GM21390 (cell line): ENCODE measurements around the gene SHB.
A peak's percentile ranks its signal among the peaks of the same experiment; 100 is the strongest.
"Not testable (repeated sequence)": the region's sequence is repeated elsewhere in the genome, so short reads cannot be mapped to it uniquely, and the experiment has no call there.

ENCODE experiments used
- ATAC-seq: cut with Tn5 transposase; IDR thresholded peaks from one replicate; pipeline ENCODE4 v1.9.1; 2021; ENCODE audit not compliant: unreplicated experiment

The SHB gene

GRCh38 chr9:37921546-37922300 is 147.3 kb downstream of the SHB start:
- no peak for ATAC-seq

GRCh38 chr9:37921168-37921510 is 147.9 kb downstream of the SHB start:
- no peak for ATAC-seq

- ATAC-seq = no peak
These were observed 148.4 kb downstream of the SHB start for GRCh38 chr9:37920471-37921167.

- ATAC-seq = no peak
These were observed 149.1 kb downstream of the SHB start for GRCh38 chr9:37919956-37920335.

GRCh38 chr9:37919246-37919955 is 149.6 kb downstream of the SHB start:
- ATAC-seq = no peak

- no peak for ATAC-seq
These were observed 150.3 kb downstream of the SHB start for GRCh38 chr9:37918665-37919170.

- no peak for ATAC-seq
These were observed 151.0 kb downstream of the SHB start for GRCh38 chr9:37917801-37918664.

GRCh38 chr9:37917313-37917731 is 151.7 kb downstream of the SHB start:
- no peak for ATAC-seq

GRCh38 chr9:37916471-37917312 is 152.3 kb downstream of the SHB start:
- no peak for ATAC-seq

GRCh38 chr9:37915911-37916470 is 153.0 kb downstream of the SHB start:
- no peak for ATAC-seq

- no peak for ATAC-seq
These were observed 154.2 kb downstream of the SHB start for GRCh38 chr9:37914701-37915358.

- no peak for ATAC-seq
These were observed 154.9 kb downstream of the SHB start for GRCh38 chr9:37914154-37914551.

- peak; percentile 76 for ATAC-seq
These were observed 155.4 kb downstream of the SHB start for GRCh38 chr9:37913480-37914153.

- no peak for ATAC-seq
These were observed 157.8 kb downstream of the SHB start for GRCh38 chr9:37911271-37911681.

- no peak for ATAC-seq
These were observed 158.8 kb downstream of the SHB start for GRCh38 chr9:37910271-37910670.

GRCh38 chr9:37909836-37910235 is 159.2 kb downstream of the SHB start:
- not testable (repeated sequence) for ATAC-seq

- ATAC-seq = no peak
These were observed 159.7 kb downstream of the SHB start for GRCh38 chr9:37909326-37909725.

- no peak for ATAC-seq
These were observed 160.3 kb downstream of the SHB start for GRCh38 chr9:37908698-37909186.
